ENCODE measurements around the gene RYR1. TPM values are rescaled to one million over a fixed set of nuclear protein-coding genes. Genes with fewer than 3 reads are reported as not detected.

RYR1 gene
- total RNA-seq, 1 experiment from 2014 or later, result 4.1 TPM

- no peaks in the 10 kb centered on the region for H3K27me3 ChIP-seq (ENCODE audit: insufficient read depth, low read length)
- DNase-seq (ENCODE audit: low read depth, low spot score) (no peak), ATAC-seq (no peak)
- RAD21 ChIA-PET (ENCODE audit: low non-redundant PET in 1 of 2, low total read pairs in 2 of 2, uncharacterized antibody in 2 of 2, unreplicated experiment in 2 of 2), result no interaction called here
- TF ChIP-seq TCF7L2 (IDR thresholded peaks at IDR 0.05; ENCODE audit: borderline replicate concordance, extremely low read depth, insufficient read depth, insufficient read length), result no peak
- no peak overlapping the region for H3K4me2 ChIP-seq (ENCODE audit: low read length)
- no peak overlapping the region for H2AFZ ChIP-seq (ENCODE audit: low read depth, low read length, poor library complexity, severe bottlenecking)
- no peaks in the 10 kb centered on the region for H4K20me1 ChIP-seq (ENCODE audit: insufficient read depth)
- no peaks in the 10 kb centered on the region for H3K79me2 ChIP-seq (ENCODE audit: insufficient read depth, low read length)
- no peaks in the 10 kb centered on the region for H3K9me2 ChIP-seq (ENCODE audit: insufficient read depth)
- H3K4me1 ChIP-seq (ENCODE audit: control insufficient read depth in 1 of 2, insufficient read depth in 2 of 2, low read length in 2 of 2), result peaks cover 2 to 9% of the 10 kb centered on the region in 2 experiments; a peak in 2 of 4 replicates
- POLR2A ChIA-PET, result no interaction called here
- no peak overlapping the region for H3K9ac ChIP-seq (ENCODE audit: low read length)
- no peak overlapping the region for H3K4me3 ChIP-seq (replicated peaks in 1 of 2; ENCODE audit: low read depth in 1 of 2, low read length in 2 of 2)
- CTCF ChIA-PET, result interaction anchor here (0.8 to 2.6 kb wide), 5 partner anchors 9 to 414 kb away, joined by 3 to 8 read pairs (median 5); partner anchors contain the start of genes FAM98C, MRPS12 and SARS2
- no TSS peak for BruUV-seq (replicated peaks)
- no peaks in the 10 kb centered on the region for H3K36me3 ChIP-seq (ENCODE audit: control insufficient read depth in 1 of 2, insufficient read depth in 2 of 2, low read length in 2 of 2)
- intact Hi-C loops (cut with micrococcal nuclease), result loop anchor here (1.0 to 10.0 kb wide), 4 partner anchors 111 to 436 kb away; partner anchors contain the start of genes FAM98C, MRPS12 and SARS2
- no peaks in the 10 kb centered on the region for H3K9me3 ChIP-seq (ENCODE audit: control insufficient read depth in 1 of 2, insufficient read depth in 1 of 2, low read depth in 1 of 2, low read length in 2 of 2)
- H3K27ac ChIP-seq (ENCODE audit: low read depth, low read length), result no peak overlapping the region
Measured at GRCh38 chr19:38515896-38516295, 82.4 kb downstream of the RYR1 start.

DNA sequence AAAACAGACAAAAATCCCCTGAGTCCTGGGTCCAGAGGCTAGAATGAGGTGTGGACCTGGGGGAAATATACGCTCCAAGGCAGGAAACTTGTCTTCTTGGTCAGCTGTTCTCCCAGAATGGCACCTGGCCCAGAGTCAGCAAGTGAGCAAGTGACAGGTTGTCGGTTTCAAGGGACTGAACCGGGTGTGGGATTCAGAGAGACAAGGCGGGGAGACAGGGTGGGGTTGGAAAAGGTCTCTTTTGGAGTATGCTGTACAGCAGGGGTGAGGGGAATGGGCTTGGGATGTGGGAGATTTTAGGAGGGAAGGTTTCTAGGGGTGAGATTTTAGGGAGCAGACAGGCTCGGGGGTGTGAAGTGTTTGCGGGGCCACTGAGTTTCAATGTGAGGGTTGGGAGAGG, 83.3 kb downstream of the RYR1 start:
- ATAC-seq (no peak), DNase-seq (ENCODE audit: low read depth, low spot score) (no peak)
- no peak overlapping the region for H3K4me3 ChIP-seq (replicated peaks in 1 of 2; ENCODE audit: low read depth in 1 of 2, low read length in 2 of 2)
- no peak overlapping the region for H3K4me2 ChIP-seq (ENCODE audit: low read length)
- no peaks in the 10 kb centered on the region for H3K27me3 ChIP-seq (ENCODE audit: insufficient read depth, low read length)
- no peaks in the 10 kb centered on the region for H3K9me2 ChIP-seq (ENCODE audit: insufficient read depth)
- no peaks in the 10 kb centered on the region for H3K9me3 ChIP-seq (ENCODE audit: control insufficient read depth in 1 of 2, insufficient read depth in 1 of 2, low read depth in 1 of 2, low read length in 2 of 2)
- H3K79me2 ChIP-seq (ENCODE audit: insufficient read depth, low read length), result no peaks in the 10 kb centered on the region
- H3K27ac ChIP-seq (ENCODE audit: low read depth, low read length), result no peak overlapping the region
- no peak for TF ChIP-seq TCF7L2 (IDR thresholded peaks at IDR 0.05; ENCODE audit: borderline replicate concordance, extremely low read depth, insufficient read depth, insufficient read length)
- TF ChIP-seq MAX (IDR thresholded peaks at IDR 0.05), result no peak
- no peak for TF ChIP-seq FOSL1 (IDR thresholded peaks at IDR 0.05; ENCODE audit: low read depth)
- no peak for TF ChIP-seq ZBTB33 (IDR thresholded peaks at IDR 0.05; ENCODE audit: extremely low read depth, insufficient replicate concordance, low read length)
- TF ChIP-seq JUND (IDR thresholded peaks at IDR 0.05), result no peak
- TF ChIP-seq, protein P1, sequence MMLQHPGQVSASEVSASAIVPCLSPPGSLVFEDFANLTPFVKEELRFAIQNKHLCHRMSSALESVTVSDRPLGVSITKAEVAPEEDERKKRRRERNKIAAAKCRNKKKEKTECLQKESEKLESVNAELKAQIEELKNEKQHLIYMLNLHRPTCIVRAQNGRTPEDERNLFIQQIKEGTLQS (IDR thresholded peaks at IDR 0.05), result no peak
- TF ChIP-seq CEBPB (IDR thresholded peaks at IDR 0.05; ENCODE audit: low read depth), result no peak
- no peak overlapping the region for H2AFZ ChIP-seq (ENCODE audit: low read depth, low read length, poor library complexity, severe bottlenecking)
- no peaks in the 10 kb centered on the region for H3K36me3 ChIP-seq (ENCODE audit: control insufficient read depth in 1 of 2, insufficient read depth in 2 of 2, low read length in 2 of 2)
- no TSS peak for BruUV-seq (replicated peaks)
- H3K4me1 ChIP-seq (ENCODE audit: control insufficient read depth in 1 of 2, insufficient read depth in 2 of 2, low read length in 2 of 2), result peaks cover 2 to 9% of the 10 kb centered on the region in 2 experiments; a peak in 2 of 4 replicates
- no peaks in the 10 kb centered on the region for H4K20me1 ChIP-seq (ENCODE audit: insufficient read depth)
- CTCF ChIA-PET, result interaction anchor here (2.6 kb wide), 1 partner anchor 414 kb away, joined by 8 read pairs; the partner anchor contains the start of genes MRPS12 and SARS2
- intact Hi-C loops (cut with micrococcal nuclease), result loop anchor here (10.0 kb wide), 3 partner anchors 112 to 418 kb away; partner anchors contain the start of genes FAM98C, MRPS12 and SARS2
- no peak overlapping the region for H3K9ac ChIP-seq (ENCODE audit: low read length)
- RAD21 ChIA-PET (ENCODE audit: low non-redundant PET in 1 of 2, low total read pairs in 2 of 2, uncharacterized antibody in 2 of 2, unreplicated experiment in 2 of 2), result no interaction called here
- POLR2A ChIA-PET, result no interaction called here

Measured in HCT116 (cell line).